Measurements from ENCODE around the gene TYMP. TPM values are rescaled to one million over a fixed set of nuclear protein-coding genes. Genes with fewer than 3 reads are reported as not detected.

TYMP gene
- polyA plus RNA-seq, 2 of the 4 experiments (the other 2 are of a cell fraction): 5.9 to 9.0 TPM

GRCh38 chr22:50488006-50488677, 41.7 kb downstream of the TYMP start:
- ChIA-PET CTCF (interaction anchor here (1.5 to 1.9 kb wide), 2 partner anchors 10 to 133 kb away, joined by 4 to 9 read pairs; no protein-coding TSS in a partner anchor), POLR2A (no interaction called here)
- DNase-seq (ENCODE audit: low read depth in 1 of 2, low spot score in 1 of 2) (no peak), ATAC-seq (no peak), FAIRE-seq (no peak)
- no peak overlapping the region for H3K4me3 ChIP-seq
- no peaks in the 10 kb centered on the region for H3K9me3 ChIP-seq
- no peak for TF ChIP-seq RCOR1 (IDR thresholded peaks at IDR 0.05; ENCODE audit: low read depth, low read length)
- no peak for TF ChIP-seq JUNB (IDR thresholded peaks at IDR 0.05)
- TF ChIP-seq ZNF302 (CRISPR knock-in tag; IDR thresholded peaks at IDR 0.05): no peak
- TF ChIP-seq RFX5 (IDR thresholded peaks at IDR 0.05): no peak
- no peak for TF ChIP-seq FOSL2 (IDR thresholded peaks at IDR 0.05)
- no peak for TF ChIP-seq FOSL2 (CRISPR knock-in tag; IDR thresholded peaks at IDR 0.05)
- TF ChIP-seq NPAS2 (CRISPR knock-in tag; IDR thresholded peaks at IDR 0.05; ENCODE audit: borderline replicate concordance): no peak
- no peak for TF ChIP-seq HOXA7 (CRISPR knock-in tag; IDR thresholded peaks at IDR 0.05)
- TF ChIP-seq, protein P1, sequence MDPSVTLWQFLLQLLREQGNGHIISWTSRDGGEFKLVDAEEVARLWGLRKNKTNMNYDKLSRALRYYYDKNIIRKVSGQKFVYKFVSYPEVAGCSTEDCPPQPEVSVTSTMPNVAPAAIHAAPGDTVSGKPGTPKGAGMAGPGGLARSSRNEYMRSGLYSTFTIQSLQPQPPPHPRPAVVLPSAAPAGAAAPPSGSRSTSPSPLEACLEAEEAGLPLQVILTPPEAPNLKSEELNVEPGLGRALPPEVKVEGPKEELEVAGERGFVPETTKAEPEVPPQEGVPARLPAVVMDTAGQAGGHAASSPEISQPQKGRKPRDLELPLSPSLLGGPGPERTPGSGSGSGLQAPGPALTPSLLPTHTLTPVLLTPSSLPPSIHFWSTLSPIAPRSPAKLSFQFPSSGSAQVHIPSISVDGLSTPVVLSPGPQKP (IDR thresholded peaks at IDR 0.05; ENCODE audit: low read depth, low read length): no peak
- no peak for TF ChIP-seq EHMT2 (IDR thresholded peaks at IDR 0.05; ENCODE audit: low read depth)
- TF ChIP-seq SMC3 (IDR thresholded peaks at IDR 0.05): no peak
- TF ChIP-seq MYC (IDR thresholded peaks at IDR 0.05; ENCODE audit: borderline replicate concordance, low read length): no peak
- no peak for TF ChIP-seq HOXB13 (CRISPR knock-in tag; IDR thresholded peaks at IDR 0.05; ENCODE audit: low read depth)
- WGBS (ENCODE audit: missing lambda C conversion rate): 85% methylated on average over 5 of the region's 18 CpGs
- no peak overlapping the region for H3K27ac ChIP-seq
- H3K4me1 ChIP-seq: peaks cover 24% of the 10 kb centered on the region; the same call in 2 of the 3 replicates
- no peak overlapping the region for H3K4me2 ChIP-seq

DNA sequence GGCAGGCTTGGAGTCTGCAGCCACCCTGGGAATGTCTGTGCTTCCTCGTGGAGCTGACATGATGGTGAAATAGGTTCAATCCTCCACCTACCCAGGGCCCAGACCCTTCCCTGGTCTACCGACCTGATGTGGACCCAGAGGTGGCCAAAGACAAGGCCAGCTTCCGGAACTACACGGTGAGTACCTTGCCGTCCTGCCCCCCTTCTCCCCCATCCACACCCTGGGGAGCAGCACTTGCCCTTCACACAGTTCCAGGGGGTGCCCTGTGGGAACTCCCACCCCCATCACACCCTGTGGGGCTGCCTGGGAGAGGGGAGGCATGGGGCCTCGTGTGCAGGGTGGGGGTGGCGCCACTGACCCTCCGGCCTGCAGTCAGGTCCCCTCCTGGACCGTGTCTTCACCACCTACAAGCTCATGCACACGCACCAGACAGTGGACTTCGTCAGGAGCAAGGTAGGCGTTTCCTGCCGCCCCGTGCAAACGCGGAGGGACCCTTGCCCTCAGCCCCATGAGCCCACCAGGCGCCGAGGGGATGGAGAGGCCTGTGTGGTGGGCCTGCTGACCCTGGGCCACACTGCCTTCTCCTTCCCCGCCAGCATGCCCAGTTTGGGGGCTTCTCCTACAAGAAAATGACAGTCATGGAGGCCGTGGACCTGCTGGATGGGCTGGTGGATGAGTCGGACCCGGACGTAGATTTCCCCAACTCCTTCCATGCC, 42.4 kb downstream of the TYMP start:
- DNase-seq (ENCODE audit: low read depth in 1 of 2, low spot score in 1 of 2) (no peak), ATAC-seq (no peak; a peak in 2 of 6 replicates), FAIRE-seq (no peak)
- ChIA-PET POLR2A (no interaction called here), CTCF (interaction anchor here (1.5 to 1.9 kb wide), 2 partner anchors 11 to 133 kb away, joined by 4 to 9 read pairs; no protein-coding TSS in a partner anchor)
- TF ChIP-seq MYC (IDR thresholded peaks at IDR 0.05; ENCODE audit: borderline replicate concordance, low read length) (no peak), RCOR1 (IDR thresholded peaks at IDR 0.05; ENCODE audit: low read depth, low read length) (no peak), JUNB (IDR thresholded peaks at IDR 0.05) (no peak), NFE2L2 (conservative IDR thresholded peaks at IDR 0.05; ENCODE audit: low read length) (no peak), RFX5 (IDR thresholded peaks at IDR 0.05) (no peak), KDM5A (IDR thresholded peaks at IDR 0.05) (no peak), MAFK (IDR thresholded peaks at IDR 0.05; ENCODE audit: partially characterized antibody) (no peak), RARB (CRISPR knock-in tag; IDR thresholded peaks at IDR 0.05) (no peak), FOSB (CRISPR knock-in tag; IDR thresholded peaks at IDR 0.05) (no peak), ZFP36 (IDR thresholded peaks at IDR 0.05; ENCODE audit: borderline replicate concordance, partially characterized antibody) (no peak), HOXB13 (CRISPR knock-in tag; IDR thresholded peaks at IDR 0.05; ENCODE audit: low read depth) (no peak), CEBPB (IDR thresholded peaks at IDR 0.05) (no peak), E2F6 (IDR thresholded peaks at IDR 0.05; ENCODE audit: borderline replicate concordance, low read depth) (no peak), EHMT2 (IDR thresholded peaks at IDR 0.05; ENCODE audit: low read depth) (no peak), HOXA7 (CRISPR knock-in tag; IDR thresholded peaks at IDR 0.05) (no peak), BHLHE40 (IDR thresholded peaks at IDR 0.05; ENCODE audit: low read depth, low read length) (no peak), HEYL (CRISPR knock-in tag; IDR thresholded peaks at IDR 0.05) (no peak)
- Histone ChIP-seq H3K4me2 (no peak overlapping the region), H3K4me1 (peaks cover 24% of the 10 kb centered on the region; the same call in 2 of the 3 replicates), H3K27ac (no peak overlapping the region), H3K4me3 (no peak overlapping the region), H3K9me3 (no peaks in the 10 kb centered on the region)
- WGBS (ENCODE audit: missing lambda C conversion rate): 88% methylated on average over 5 of the region's 23 CpGs

Measured in A549 (cell line).